Astrocyte (in vitro differentiated cells and primary cell): ENCODE results near the gene BHLHE23.

Experiments used
- EZH2 ChIP-seq: IDR thresholded peaks from 2 replicates; pipeline ENCODE4 v1.6.1; 2012; ENCODE audit warnings: mild to moderate bottlenecking, low read length, inconsistent platforms; ENCODE audit not compliant: insufficient read depth
- TF ChIP-seq, protein P1 (sequence below): IDR thresholded peaks from 2 replicates; pipeline ENCODE4 v1.5.1; 2011; ENCODE audit warnings: low read depth, mild to moderate bottlenecking, inconsistent platforms, low read length, moderate library complexity; ENCODE audit not compliant: insufficient read depth

GRCh38 chr20:63014287-63014686 lies 7.5 kb upstream of the BHLHE23 start:
- TF ChIP-seq, protein P1, sequence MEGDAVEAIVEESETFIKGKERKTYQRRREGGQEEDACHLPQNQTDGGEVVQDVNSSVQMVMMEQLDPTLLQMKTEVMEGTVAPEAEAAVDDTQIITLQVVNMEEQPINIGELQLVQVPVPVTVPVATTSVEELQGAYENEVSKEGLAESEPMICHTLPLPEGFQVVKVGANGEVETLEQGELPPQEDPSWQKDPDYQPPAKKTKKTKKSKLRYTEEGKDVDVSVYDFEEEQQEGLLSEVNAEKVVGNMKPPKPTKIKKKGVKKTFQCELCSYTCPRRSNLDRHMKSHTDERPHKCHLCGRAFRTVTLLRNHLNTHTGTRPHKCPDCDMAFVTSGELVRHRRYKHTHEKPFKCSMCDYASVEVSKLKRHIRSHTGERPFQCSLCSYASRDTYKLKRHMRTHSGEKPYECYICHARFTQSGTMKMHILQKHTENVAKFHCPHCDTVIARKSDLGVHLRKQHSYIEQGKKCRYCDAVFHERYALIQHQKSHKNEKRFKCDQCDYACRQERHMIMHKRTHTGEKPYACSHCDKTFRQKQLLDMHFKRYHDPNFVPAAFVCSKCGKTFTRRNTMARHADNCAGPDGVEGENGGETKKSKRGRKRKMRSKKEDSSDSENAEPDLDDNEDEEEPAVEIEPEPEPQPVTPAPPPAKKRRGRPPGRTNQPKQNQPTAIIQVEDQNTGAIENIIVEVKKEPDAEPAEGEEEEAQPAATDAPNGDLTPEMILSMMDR: no peak
- TF ChIP-seq EZH2: no peak
